ENCODE data around the gene ELOF1. TPM values are rescaled to one million over a fixed set of nuclear protein-coding genes. Genes with fewer than 3 reads are reported as not detected.

ELOF1 gene
- total RNA-seq, 1 experiment from 2014 or later = 65.5 TPM

GRCh38 chr19:11530432-11530831 lies 28.6 kb downstream of the ELOF1 start:
- no peaks in the 10 kb centered on the region for H3K9me3 ChIP-seq (ENCODE audit: insufficient read depth, low read depth)
- peak in 1 of 2 experiments; percentile 58 for DNase-seq
- H3K27me3 ChIP-seq (ENCODE audit: insufficient read depth, low read depth) = no peaks in the 10 kb centered on the region
- TF ChIP-seq CTCF (conservative IDR thresholded peaks at IDR 0.05) (no peak), EZH2 (IDR thresholded peaks at IDR 0.05; ENCODE audit: low read depth) (no peak)
- H4K20me1 ChIP-seq (ENCODE audit: insufficient read depth) = peaks cover 7% of the 10 kb centered on the region; the same call in 1 of the 2 replicates
- peaks cover 27% of the 10 kb centered on the region for H3K4me1 ChIP-seq (replicated peaks; ENCODE audit: insufficient read depth)
- CTCF ChIA-PET = no interaction called here
- intact Hi-C loops (cut with micrococcal nuclease; ENCODE audit: unreplicated experiment) = no loop called here
- H3K4me3 ChIP-seq = no peak overlapping the region
- no peak overlapping the region for H2AFZ ChIP-seq
- peaks cover 47% of the 10 kb centered on the region for H3F3A ChIP-seq (ENCODE audit: insufficient read depth, low read depth)
- H3K27ac ChIP-seq = no peak overlapping the region
- POLR2A ChIA-PET (ENCODE audit: unreplicated experiment) = no interaction called here
- peaks cover 26% of the 10 kb centered on the region for H3K79me2 ChIP-seq (ENCODE audit: low read depth)
- no peak overlapping the region for H3K4me2 ChIP-seq
- H3K9me2 ChIP-seq (ENCODE audit: insufficient read depth) = no peaks in the 10 kb centered on the region
- BruUV-seq (replicated peaks) = no TSS peak
- no peaks in the 10 kb centered on the region for H3K36me3 ChIP-seq (ENCODE audit: low read depth)

- Histone ChIP-seq H3F3A (ENCODE audit: insufficient read depth, low read depth) (peaks cover 35% of the 10 kb centered on the region), H3K9me3 (ENCODE audit: insufficient read depth, low read depth) (no peaks in the 10 kb centered on the region), H2AFZ (peak within 1 kb of the TSS; percentile 74), H3K4me1 (replicated peaks; ENCODE audit: insufficient read depth) (peaks cover 27% of the 10 kb centered on the region), H3K79me2 (ENCODE audit: low read depth) (peaks cover 26% of the 10 kb centered on the region), H3K27ac (peak within 1 kb of the TSS; percentile 81), H3K36me3 (ENCODE audit: low read depth) (no peaks in the 10 kb centered on the region), H3K9me2 (ENCODE audit: insufficient read depth) (no peaks in the 10 kb centered on the region), H4K20me1 (ENCODE audit: insufficient read depth) (peaks cover 11% of the 10 kb centered on the region; the same call in 1 of the 2 replicates), H3K27me3 (ENCODE audit: insufficient read depth, low read depth) (no peaks in the 10 kb centered on the region), H3K4me2 (peak within 1 kb of the TSS; percentile 96), H3K4me3 (peak within 1 kb of the TSS; percentile 70)
- intact Hi-C loops (cut with micrococcal nuclease; ENCODE audit: unreplicated experiment) = loop anchor here (1.0 kb wide), 1 partner anchor 23 kb away; the partner anchor contains the start of gene ZNF653
- CTCF ChIA-PET = interaction anchor here (0.6 to 0.7 kb wide), 2 partner anchors 15 to 156 kb away, joined by 3 to 4 read pairs; no protein-coding TSS in a partner anchor
- POLR2A ChIA-PET (ENCODE audit: unreplicated experiment) = interaction anchor here (0.5 to 0.6 kb wide), 4 partner anchors 110 to 1418 kb away, joined by 3 to 7 read pairs (median 4); partner anchors contain the start of genes CCDC159 and TMEM205
- TF ChIP-seq CTCF (conservative IDR thresholded peaks at IDR 0.05) (no peak), EZH2 (IDR thresholded peaks at IDR 0.05; ENCODE audit: low read depth) (no peak)
- peak; percentile 97 to 99 for DNase-seq
- BruUV-seq (replicated peaks) = no TSS peak
Measured at GRCh38 chr19:11528551-11529341, 30.3 kb downstream of the ELOF1 start, which contains the start of gene ECSIT. ECSIT (minus strand) TSS chr19:11529134; CDS start chr19:11519170, 9,964 bp downstream.

- ChIA-PET CTCF (no interaction called here), POLR2A (ENCODE audit: unreplicated experiment) (interaction anchor here (0.7 kb wide), 1 partner anchor 105 kb away, joined by 4 read pairs; no protein-coding TSS in a partner anchor)
- H3K4me1 ChIP-seq (replicated peaks; ENCODE audit: insufficient read depth) = no peaks in the 10 kb centered on the region
- intact Hi-C loops (cut with micrococcal nuclease; ENCODE audit: unreplicated experiment) = no loop called here
- H3F3A ChIP-seq (ENCODE audit: insufficient read depth, low read depth) = peaks cover 3% of the 10 kb centered on the region; the same call in 1 of the 2 replicates
- no peaks in the 10 kb centered on the region for H3K9me2 ChIP-seq (ENCODE audit: insufficient read depth)
- no peaks in the 10 kb centered on the region for H3K27me3 ChIP-seq (ENCODE audit: insufficient read depth, low read depth)
- TF ChIP-seq EZH2 (IDR thresholded peaks at IDR 0.05; ENCODE audit: low read depth) = no peak
- TF ChIP-seq CTCF (conservative IDR thresholded peaks at IDR 0.05) = no peak
- H3K9me3 ChIP-seq (ENCODE audit: insufficient read depth, low read depth) = no peaks in the 10 kb centered on the region
- no TSS peak for BruUV-seq (replicated peaks)
- no peaks in the 10 kb centered on the region for H3K79me2 ChIP-seq (ENCODE audit: low read depth)
- no peak overlapping the region for H3K4me2 ChIP-seq
- H3K27ac ChIP-seq = no peak overlapping the region
- no peaks in the 10 kb centered on the region for H3K36me3 ChIP-seq (ENCODE audit: low read depth)
- no peak overlapping the region for H3K4me3 ChIP-seq
- no peak for DNase-seq
- no peak overlapping the region for H2AFZ ChIP-seq
- H4K20me1 ChIP-seq (ENCODE audit: insufficient read depth) = peaks cover 4% of the 10 kb centered on the region; the same call in 1 of the 2 replicates
Measured at GRCh38 chr19:11519138-11519537, 39.9 kb downstream of the ELOF1 start.
